NB4 (cell line): Measurements from ENCODE around the gene TCP1.
A peak's percentile ranks its signal among the peaks of the same experiment; 100 is the strongest.
"Not testable (repeated sequence)": the region's sequence is repeated elsewhere in the genome, so short reads cannot be mapped to it uniquely, and the experiment has no call there.

ENCODE experiments used
- DNase-seq: peaks from one replicate; pipeline ENCODE4 v3.0.0; 2010; ENCODE audit warnings: low read depth
- H3K4me3 ChIP-seq: one replicate; pipeline ENCODE4 v1.5.1; 2011; ENCODE audit warnings: mild to moderate bottlenecking, low read depth, low read length, moderate library complexity
- MAX ChIP-seq: IDR thresholded peaks from 2 replicates; pipeline ENCODE4 v1.6.1; 2011; ENCODE audit warnings: low read depth, low read length
- MYC ChIP-seq: IDR thresholded peaks from 2 replicates; pipeline ENCODE4 v1.6.1; 2011; ENCODE audit warnings: low read depth, low read length
- POLR2A ChIP-seq: IDR thresholded peaks from 2 replicates; pipeline ENCODE4 v1.6.1; 2011; ENCODE audit warnings: mild to moderate bottlenecking; ENCODE audit not compliant: insufficient read length; ENCODE audit errors: extremely low read depth
- TF ChIP-seq, protein P1 (sequence below): IDR thresholded peaks from one replicate; pipeline ENCODE4 v1.5.1; 2012; ENCODE audit warnings: low read depth, low read length

TCP1 gene

DNA sequence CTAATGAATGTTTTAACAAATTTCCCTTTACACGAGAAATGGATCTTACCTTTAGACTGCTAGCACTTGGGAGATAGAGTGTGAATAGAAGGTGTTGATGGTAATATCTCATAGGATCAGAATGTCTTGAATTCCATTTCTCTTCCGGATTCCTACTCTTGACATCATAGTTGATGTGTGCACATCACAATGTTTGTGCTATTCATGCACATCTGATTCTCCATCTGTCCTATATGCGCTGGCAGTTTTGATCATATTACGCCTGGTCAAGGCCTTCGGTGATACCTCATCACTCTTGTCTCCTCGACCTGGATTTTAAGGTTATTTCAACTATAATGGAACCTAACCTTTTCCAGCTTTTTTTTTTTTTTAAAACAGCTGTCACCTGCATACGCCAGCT lies 44.3 kb downstream of the TCP1 start:
- DNase-seq = no peak
- H3K4me3 ChIP-seq = no peak overlapping the region
- no peak for TF ChIP-seq POLR2A

DNA sequence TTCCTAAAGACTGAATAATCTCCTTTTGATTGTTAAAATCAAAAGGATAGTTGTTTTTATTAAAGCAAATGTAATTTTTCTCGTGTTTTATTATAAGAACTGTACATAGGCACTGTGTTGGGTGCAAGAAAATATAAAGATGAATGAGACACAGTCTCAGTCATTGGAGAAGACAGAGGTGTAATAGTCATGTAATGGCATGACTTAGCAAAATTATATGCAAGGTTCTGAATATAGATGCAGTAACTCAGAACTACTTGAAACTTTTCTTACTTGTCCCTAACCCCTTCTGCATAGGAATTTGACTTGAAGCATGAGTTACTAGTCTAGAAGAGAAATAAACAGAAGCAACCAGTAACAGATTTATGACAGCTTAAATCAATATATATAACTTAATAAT lies 47.2 kb downstream of the TCP1 start:
- no peak for TF ChIP-seq MAX
- TF ChIP-seq POLR2A = no peak
- TF ChIP-seq, protein P1, sequence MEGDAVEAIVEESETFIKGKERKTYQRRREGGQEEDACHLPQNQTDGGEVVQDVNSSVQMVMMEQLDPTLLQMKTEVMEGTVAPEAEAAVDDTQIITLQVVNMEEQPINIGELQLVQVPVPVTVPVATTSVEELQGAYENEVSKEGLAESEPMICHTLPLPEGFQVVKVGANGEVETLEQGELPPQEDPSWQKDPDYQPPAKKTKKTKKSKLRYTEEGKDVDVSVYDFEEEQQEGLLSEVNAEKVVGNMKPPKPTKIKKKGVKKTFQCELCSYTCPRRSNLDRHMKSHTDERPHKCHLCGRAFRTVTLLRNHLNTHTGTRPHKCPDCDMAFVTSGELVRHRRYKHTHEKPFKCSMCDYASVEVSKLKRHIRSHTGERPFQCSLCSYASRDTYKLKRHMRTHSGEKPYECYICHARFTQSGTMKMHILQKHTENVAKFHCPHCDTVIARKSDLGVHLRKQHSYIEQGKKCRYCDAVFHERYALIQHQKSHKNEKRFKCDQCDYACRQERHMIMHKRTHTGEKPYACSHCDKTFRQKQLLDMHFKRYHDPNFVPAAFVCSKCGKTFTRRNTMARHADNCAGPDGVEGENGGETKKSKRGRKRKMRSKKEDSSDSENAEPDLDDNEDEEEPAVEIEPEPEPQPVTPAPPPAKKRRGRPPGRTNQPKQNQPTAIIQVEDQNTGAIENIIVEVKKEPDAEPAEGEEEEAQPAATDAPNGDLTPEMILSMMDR = no peak
- no peak for TF ChIP-seq MYC
- no peak overlapping the region for H3K4me3 ChIP-seq
- DNase-seq = no peak

GRCh38 chr6:159739341-159739740 lies 50.1 kb downstream of the TCP1 start:
- DNase-seq = peak; percentile 74
- no peak for TF ChIP-seq POLR2A
- no peak for TF ChIP-seq MAX
- H3K4me3 ChIP-seq = no peak overlapping the region

GRCh38 chr6:159736908-159737307 lies 52.5 kb downstream of the TCP1 start:
- DNase-seq = no peak
- H3K4me3 ChIP-seq = no peak overlapping the region
- no peak for TF ChIP-seq POLR2A
- TF ChIP-seq MAX = no peak
- TF ChIP-seq MYC = no peak
- TF ChIP-seq, protein P1 = no peak

GRCh38 chr6:159733395-159733794 lies 56.0 kb downstream of the TCP1 start:
- not testable (repeated sequence) for DNase-seq, H3K4me3 ChIP-seq

DNA sequence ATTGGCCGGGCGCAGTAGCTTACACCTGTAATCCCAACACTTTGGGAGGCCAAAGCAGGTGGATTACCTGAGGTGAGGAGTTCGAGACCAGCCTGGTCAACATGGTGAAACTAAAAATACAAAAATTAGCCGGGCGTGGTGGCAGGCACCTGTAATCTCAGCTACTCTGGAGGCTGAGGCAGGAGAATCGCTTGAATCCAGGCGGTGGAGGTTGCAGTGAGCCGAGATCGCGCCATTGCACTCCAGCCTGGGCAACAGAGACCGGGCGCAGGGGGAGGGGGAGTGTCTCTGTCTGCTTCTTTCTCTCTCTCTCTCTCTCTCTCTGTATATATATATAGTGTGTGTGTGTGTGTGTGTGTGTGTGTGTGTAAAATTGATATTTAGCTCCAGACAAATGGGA lies 56.9 kb downstream of the TCP1 start:
- H3K4me3 ChIP-seq, DNase-seq: not testable (repeated sequence)

DNA sequence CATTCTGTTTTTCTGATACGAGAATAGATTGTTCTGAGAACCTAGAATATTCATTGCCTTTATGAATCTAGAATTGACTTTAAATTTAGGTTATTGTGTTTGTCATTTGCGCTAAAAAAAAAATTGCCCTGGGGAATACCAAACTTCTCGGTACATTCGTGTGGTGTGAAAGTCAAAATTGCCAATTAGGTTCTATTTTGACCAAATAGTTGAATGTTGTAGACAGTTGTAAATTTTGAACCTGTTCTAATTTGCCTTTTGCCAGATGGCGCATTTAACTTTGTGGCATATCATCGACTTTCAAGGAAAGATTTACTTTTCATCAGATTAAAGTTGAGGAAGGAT lies 59.1 kb downstream of the TCP1 start:
- TF ChIP-seq MYC (no peak), MAX (no peak)
- TF ChIP-seq, protein P1 = no peak
- no peak for DNase-seq
- peak overlapping the region; percentile 83 for H3K4me3 ChIP-seq

DNA sequence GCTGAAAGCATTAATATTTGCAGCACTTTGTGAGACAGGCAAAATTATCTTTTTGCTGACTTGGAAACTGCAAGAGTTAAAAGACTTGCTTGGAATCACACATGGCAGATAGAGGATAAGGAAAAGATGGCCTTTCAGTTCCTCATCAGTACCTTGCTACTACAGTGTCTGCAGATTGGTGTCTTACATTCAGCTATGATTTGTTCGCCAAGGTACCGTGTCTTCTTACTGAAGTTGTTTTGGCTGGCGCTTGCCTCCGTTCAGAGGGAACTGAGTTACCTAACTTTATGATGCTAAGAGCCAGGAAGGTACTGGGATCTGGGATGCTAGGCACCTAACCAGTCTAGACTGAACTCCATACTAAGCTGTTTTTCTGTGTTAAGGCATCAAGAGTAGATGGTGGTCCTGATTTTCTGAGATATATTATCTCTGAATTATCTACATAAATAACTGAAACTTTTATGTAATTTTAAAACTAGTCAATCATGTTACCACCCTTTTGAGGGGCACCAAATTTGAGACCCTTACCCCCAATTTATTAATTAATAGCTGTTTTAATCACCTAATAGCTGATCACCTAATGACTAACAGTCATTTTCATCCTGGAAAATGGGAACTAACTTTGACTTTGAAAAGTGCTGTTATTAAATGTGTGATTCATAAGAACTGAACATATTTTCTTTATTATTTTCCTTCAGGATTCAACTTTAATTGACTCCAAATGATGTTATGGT lies 59.6 kb downstream of the TCP1 start:
- peak overlapping the region; percentile 83 for H3K4me3 ChIP-seq
- peak; percentile 37 for DNase-seq
- no peak for TF ChIP-seq MAX
- no peak for TF ChIP-seq MYC
- TF ChIP-seq POLR2A = no peak
- TF ChIP-seq, protein P1 = no peak
